AG04449 (cell line): ENCODE data around the gene UBLCP1.
"Not testable (repeated sequence)": the region's sequence is repeated elsewhere in the genome, so short reads cannot be mapped to it uniquely, and the experiment has no call there.

Experiments used
- CTCF ChIA-PET: fragments of 350-600 bp; formaldehyde crosslinking; extraction: SDS; loops from one replicate; lab custom pipeline; 2021; ENCODE audit warnings: antibody characterized with exemption; lab: Yijun Ruan, JAX
- POLR2A ChIA-PET: fragments of 400-600, 350-600 bp; formaldehyde crosslinking; extraction: SDS; loops from one replicate; lab custom pipeline; 2020; ENCODE audit warnings: antibody characterized with exemption, inconsistent platforms; lab: Yijun Ruan, JAX
- DNase-seq: peaks from one replicate; pipeline ENCODE4 v3.0.0-alpha.2; 2010; ENCODE audit warnings: low read depth, low spot score
- H3K4me3 ChIP-seq: 2 replicates; pipeline ENCODE4 v1.5.1; 2011; ENCODE audit warnings: low read depth, mild to moderate bottlenecking, control low read depth, low read length
- CTCF ChIP-seq: IDR thresholded peaks from one replicate; pipeline ENCODE4 v1.5.1; 2011; ENCODE audit warnings: mild to moderate bottlenecking, moderate library complexity, low read length, control low read depth, inconsistent platforms; ENCODE audit not compliant: insufficient read depth; ENCODE audit errors: missing control alignments

The UBLCP1 gene

GRCh38 chr5:159257629-159258283, 5.3 kb upstream of the UBLCP1 start:
- POLR2A ChIA-PET = no interaction called here
- CTCF ChIA-PET = interaction anchor here (0.6 kb wide), 1 partner anchor 102 kb away, joined by 3 read pairs; no protein-coding TSS in a partner anchor

GRCh38 chr5:159258361-159258760, 4.7 kb upstream of the UBLCP1 start:
- CTCF ChIA-PET = no interaction called here
- DNase-seq = no peak
- POLR2A ChIA-PET = no interaction called here
- TF ChIP-seq CTCF = no peak
- H3K4me3 ChIP-seq = no peak overlapping the region

More at GRCh38 chr5:159257629-159258283, 5.3 kb upstream of the UBLCP1 start:
- no peak for TF ChIP-seq CTCF
- no peak for DNase-seq
- no peak overlapping the region for H3K4me3 ChIP-seq

DNA sequence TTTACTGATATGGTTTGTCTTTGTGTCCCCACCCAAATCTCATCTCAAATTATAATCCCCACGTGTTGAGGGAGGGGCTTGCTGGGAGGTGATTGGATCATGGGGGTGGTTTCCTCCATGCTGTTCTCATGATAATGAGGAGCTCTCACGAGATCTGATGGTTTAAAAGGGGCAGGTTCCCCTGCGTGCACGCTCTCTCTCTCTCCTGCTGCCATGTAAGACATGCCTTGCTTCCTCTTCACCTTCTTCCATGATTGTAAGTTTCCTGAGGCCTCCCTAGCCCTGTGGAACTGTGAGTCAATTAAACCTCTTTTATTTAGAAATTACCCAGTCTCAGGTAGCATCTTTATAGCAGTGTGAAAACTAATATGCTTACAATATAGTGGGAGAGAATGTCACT, 2.9 kb upstream of the UBLCP1 start:
- H3K4me3 ChIP-seq, POLR2A ChIA-PET, DNase-seq: not testable (repeated sequence)
- CTCF ChIA-PET = interaction anchor here (4.2 kb wide), 1 partner anchor 104 kb away, joined by 25 read pairs; no protein-coding TSS in a partner anchor

GRCh38 chr5:159262472-159262858, 625 bp upstream of the UBLCP1 start:
- no peak for DNase-seq
- TF ChIP-seq CTCF = no peak
- H3K4me3 ChIP-seq = peak overlapping the region; percentile 99
- ChIA-PET POLR2A (no interaction called here), CTCF (interaction anchor here (0.6 to 4.2 kb wide), 4 partner anchors 10 to 383 kb away, joined by 3 to 25 read pairs (median 4); no protein-coding TSS in a partner anchor)

GRCh38 chr5:159263569-159263905, 447 bp downstream of the UBLCP1 start:
- POLR2A ChIA-PET = no interaction called here
- peak overlapping the region; percentile 99 for H3K4me3 ChIP-seq
- DNase-seq = no peak
- CTCF ChIA-PET = interaction anchor here (0.9 to 2.3 kb wide), 3 partner anchors 23 to 106 kb away, joined by 3 to 10 read pairs (median 4); no protein-coding TSS in a partner anchor
- no peak for TF ChIP-seq CTCF

- H3K4me3 ChIP-seq, DNase-seq, POLR2A ChIA-PET: not testable (repeated sequence)
- CTCF ChIA-PET = interaction anchor here (1.9 kb wide), 1 partner anchor 110 kb away, joined by 13 read pairs; no protein-coding TSS in a partner anchor
Measured at GRCh38 chr5:159266764-159267163, 3.7 kb downstream of the UBLCP1 start.

- no peak for TF ChIP-seq CTCF
- no peak overlapping the region for H3K4me3 ChIP-seq
- CTCF ChIA-PET = no interaction called here
- POLR2A ChIA-PET = no interaction called here
- no peak for DNase-seq
Measured at GRCh38 chr5:159269723-159270122, 6.6 kb downstream of the UBLCP1 start.
